ENCODE data around the gene EYA3.

GRCh38 chr1:28085129-28085528, 3.3 kb downstream of the EYA3 start:
- TF ChIP-seq ZNF274 (IDR thresholded peaks at IDR 0.05; ENCODE audit: low read depth, low read length) (no peak), SUZ12 (IDR thresholded peaks at IDR 0.05; ENCODE audit: extremely low read depth, insufficient read depth, insufficient read length) (no peak), YY1 (IDR thresholded peaks at IDR 0.05; ENCODE audit: insufficient read depth, insufficient read length) (no peak)

Data from NT2/D1 (cell line).